ENCODE measurements around the gene TRIM14.
A peak's percentile ranks its signal among the peaks of the same experiment; 100 is the strongest.
"Not testable (repeated sequence)": the region's sequence is repeated elsewhere in the genome, so short reads cannot be mapped to it uniquely, and the experiment has no call there.

The TRIM14 gene

DNA sequence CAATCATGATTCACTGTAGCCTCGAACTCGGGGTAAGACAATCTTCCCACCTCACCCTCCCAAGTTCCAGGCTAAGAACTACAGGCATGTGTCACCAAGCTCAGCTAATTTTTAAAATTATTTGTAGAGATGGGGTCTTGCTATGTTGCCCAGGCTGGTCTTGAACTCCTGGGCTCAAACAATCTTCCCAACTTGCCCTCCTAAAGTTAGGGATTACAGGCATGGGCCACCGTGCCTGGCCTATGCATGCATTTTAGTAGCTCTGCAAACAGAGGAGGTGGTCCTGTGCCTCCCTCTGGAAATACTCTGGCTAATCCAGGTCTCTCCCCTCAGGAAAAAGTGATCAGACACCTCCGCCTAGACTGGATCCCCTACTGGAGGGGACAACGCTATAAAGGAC lies 21.5 kb upstream of the TRIM14 start:
- DNase-seq, result no peak

DNA sequence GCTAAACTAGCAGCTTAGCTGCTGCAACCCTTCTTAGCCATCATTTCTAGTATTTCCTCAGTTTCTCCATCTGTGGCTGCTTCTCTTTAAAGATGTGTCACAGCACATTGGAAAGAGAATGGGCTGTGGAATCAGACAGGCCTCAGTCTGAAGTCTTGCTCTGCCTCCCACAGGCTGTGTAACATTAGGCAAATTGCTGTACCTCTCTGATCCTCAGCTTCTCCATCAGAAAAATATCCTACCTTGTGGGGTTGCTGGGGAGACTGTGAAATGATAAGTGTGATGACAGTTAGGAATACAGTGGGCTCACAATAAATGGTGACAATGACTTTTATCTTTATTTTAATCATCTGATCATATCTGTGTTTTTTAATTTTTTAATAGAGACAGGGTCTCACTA lies 17.5 kb upstream of the TRIM14 start:
- no peak for DNase-seq

GRCh38 chr9:98135938-98136337 lies 16.9 kb upstream of the TRIM14 start:
- no peak for DNase-seq

DNA sequence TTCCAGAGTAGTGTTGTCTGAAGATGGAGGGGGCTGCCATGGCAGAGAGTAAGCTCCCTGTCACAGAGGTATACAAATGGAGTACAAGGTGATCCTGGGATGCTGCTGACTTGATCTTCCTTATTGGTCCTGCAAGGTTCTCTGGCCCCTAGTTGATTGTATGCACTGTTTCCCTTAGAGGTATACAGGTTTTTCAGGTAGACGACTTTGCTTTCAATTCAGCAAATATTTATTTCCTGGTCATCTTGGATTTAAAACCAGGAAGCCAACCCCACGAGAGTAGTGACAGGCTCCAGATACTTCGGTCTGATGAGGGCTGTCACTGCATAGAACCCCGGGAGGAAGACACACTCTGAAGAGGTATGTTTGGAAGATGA lies 16.5 kb upstream of the TRIM14 start:
- no peak for DNase-seq

GRCh38 chr9:98134702-98135557 lies 15.9 kb upstream of the TRIM14 start:
- no peak for DNase-seq

DNA sequence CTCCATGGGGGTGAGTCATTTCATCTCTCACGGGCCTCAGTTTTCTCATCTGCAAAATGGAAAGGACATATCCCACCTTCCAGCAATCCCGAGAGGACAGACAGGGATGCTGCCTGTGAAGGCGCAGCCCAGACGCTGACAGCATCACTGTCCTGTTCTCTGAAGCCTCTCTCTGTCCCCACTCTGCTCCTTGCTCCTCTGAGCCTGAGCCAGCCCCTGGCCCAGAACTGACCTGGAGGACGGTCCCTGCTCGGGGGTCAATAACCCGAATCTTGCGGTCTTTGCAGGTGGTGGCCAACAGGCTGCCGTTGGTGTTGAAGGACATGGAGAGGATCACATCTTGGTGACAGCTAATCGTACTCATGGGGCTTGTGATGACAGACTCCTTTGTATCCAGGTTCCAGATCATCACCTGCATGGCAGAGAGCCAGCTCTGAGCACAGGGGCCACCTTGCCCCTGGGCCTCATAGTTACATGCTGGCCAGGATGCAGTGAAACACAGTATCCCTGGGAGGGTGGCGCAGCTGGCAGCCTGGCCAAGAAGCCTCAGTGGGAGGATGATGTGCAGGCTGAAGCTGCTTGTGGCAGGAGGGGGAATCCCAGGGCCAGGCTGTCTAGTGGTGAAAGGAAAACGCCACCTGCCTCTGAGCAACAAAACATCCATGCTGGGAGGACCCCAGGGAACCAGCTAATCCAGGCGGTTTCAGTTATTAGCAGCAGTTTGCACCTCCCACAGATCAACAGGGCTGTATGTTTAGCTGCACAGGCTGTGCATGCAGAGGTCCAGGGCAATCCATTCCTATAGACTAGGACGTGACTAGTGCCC lies 14.0 kb upstream of the TRIM14 start:
- no peak for DNase-seq

GRCh38 chr9:98132158-98132557 lies 13.1 kb upstream of the TRIM14 start:
- DNase-seq, result no peak

DNA sequence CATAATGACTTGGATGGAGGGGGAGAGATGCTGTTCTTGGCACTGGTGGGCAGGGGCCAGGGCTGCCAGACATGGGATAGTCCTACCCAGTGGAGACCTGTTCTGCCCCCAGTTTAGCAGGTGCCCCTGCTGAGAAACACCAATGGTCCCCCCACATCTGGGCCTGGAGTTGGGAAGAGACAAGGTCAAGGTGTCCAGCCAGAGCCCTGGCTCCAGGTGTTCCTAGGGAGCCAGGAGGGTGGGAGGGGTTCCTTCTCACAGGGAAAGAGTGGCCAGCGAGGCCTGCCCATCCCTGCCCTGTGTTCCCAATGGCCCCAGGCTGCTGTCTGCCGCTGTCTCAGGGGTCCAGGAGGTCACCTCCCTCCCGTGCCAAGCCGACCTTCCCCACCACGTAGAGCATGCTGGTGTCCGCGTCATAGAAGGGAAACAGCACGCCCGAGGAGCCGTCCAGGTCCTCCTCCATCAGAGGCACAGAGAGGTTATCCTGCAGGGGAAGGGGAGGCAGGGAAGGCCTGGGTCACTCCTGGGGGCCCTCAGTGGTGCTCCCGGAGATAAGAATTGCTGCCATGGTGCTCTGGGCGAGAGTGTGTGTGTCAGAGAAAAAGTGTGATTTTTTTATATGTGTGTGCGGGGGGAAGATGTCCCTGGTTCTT lies 11.7 kb upstream of the TRIM14 start:
- DNase-seq, result no peak

GRCh38 chr9:98130060-98130459 lies 11.0 kb upstream of the TRIM14 start:
- DNase-seq, result not testable (repeated sequence)

DNA sequence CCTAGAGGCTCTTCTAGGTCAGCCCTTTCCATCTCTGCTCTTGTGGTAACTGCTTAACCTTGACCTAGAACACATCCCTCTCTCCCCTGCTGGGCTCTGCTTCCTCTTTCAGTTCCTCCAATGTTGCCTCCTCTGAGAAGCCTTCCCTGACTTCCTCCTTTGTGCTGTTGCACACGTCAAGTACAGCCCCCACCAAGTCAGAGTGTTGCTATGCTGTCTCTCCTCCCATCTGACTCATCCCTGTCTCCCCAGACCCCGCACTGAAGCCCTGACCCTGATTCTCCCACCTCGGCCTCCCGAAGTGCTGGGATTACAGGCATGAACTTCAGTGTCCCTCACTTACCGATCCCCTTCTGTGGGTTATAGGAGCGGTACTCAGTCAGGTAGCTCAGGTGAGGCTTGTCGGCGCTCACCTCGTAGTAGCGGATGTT lies 10.4 kb upstream of the TRIM14 start:
- no peak for DNase-seq

DNA sequence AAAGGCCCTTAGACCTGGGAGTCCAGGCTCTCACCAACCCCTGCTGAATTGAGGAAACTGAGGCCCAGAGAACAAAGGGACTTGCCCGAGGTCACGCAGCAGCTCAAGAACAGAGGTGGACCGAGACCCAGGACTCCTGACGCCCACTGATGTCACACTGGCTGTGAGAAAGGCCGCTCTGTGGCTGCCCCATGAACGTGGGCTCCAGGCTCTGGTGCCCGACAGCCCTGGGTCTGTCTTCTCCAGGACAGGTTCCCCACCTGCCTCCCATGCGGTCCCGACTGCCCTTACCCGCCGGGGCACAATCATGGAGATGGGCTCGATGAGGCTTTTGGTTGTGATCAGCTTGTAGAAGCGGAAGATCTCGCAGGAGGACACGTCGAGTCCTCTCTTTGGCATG lies 9.3 kb upstream of the TRIM14 start:
- DNase-seq, result no peak

DNA sequence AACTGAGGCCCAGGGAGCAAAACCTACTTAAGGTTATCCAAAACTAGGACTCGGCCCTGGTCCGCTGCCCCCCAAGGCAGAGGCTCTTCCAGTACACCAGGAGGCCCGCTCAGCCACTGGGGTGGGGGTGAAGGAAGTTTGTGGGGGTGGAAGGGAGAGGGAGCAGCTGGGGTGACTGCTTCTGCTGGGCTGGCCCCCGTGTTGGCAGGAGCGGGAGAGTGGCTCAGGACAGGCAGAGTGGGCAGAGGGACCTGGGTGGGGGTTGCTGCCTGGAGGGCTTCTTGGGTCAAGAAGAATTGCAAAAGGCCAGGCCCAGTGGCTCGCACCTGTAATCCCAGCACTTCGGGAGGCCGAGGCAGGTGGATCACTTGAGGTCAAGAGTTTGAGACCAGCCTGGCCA lies 8.2 kb upstream of the TRIM14 start:
- no peak for DNase-seq

DNA sequence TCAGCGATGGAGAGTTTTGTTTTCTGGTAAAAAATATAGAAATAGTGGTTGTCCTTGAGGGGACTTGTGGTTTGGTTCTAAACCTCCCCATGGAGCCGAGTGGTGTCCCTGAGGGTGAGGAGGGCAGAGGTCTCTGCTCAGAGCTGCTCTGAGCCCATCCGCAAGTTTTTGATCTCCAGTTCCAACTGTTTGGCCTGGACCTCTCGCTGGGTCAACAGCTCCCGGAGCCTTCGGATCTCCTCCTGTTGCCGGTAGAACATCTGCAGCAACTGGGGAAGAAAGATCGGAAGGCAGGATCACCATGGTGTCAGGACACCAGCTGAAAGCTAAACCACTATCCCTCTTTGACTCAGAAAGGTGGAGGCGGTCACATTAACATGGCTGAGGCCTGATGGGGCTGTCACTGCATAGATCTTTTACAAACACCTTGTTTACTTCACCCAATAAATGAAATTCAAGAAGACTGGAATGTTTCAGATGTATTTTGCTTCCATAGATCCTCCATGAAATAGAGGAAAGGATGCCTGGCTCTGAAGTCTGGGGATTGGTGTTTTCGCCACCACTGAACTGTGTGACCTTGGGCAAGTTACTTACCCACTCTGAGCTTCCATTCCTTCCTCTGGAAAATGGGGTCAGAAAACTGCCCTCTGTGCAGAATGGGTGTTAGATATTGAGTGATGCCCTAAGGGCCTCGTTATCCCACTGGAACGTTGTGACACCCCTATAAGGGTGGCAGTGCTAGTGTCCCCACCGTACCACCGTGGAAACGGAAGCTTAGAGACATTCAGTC lies 5.8 kb upstream of the TRIM14 start:
- DNase-seq, result no peak

DNA sequence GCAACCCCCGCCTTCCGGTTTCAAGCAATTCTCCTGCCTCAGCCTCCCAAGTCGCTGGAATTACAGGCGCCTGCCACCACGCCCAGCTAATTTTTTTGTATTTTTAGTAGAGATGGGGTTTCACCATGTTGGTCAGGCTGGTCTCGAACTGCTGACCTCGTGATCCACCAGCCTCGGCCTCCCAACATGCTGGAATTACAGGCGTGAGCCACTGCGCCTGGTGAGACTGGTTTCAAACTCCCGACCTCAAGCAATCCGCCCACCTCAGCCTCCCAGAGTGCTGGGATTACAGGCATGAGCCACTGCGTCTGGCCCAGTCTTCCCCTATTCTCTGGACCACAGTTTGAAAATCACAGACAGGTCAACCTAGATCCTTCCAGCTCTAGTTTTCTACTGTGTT lies 5.1 kb upstream of the TRIM14 start:
- DNase-seq, result not testable (repeated sequence)

DNA sequence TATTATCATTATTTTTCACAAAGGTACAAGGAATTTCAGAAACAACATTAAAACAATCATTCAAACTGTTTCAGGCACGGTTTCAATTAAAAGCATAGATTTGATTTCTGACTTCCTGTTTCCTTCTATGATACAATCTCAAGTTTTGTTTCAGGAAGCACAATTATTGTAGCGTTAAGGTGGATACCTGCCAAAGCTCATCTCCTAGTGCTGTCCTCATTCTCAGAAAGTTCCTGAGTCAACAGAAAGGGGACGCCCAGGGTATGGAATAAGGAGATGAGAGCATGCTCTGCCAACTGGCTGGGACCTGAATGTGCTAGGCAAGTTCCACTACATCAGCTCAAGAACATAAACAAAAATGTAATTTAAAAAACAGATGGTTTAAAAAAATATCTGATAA lies 2.0 kb upstream of the TRIM14 start:
- no peak for DNase-seq

GRCh38 chr9:98120476-98120875 lies 1.5 kb upstream of the TRIM14 start:
- no peak for DNase-seq

- DNase-seq, result no peak
These were observed 910 bp downstream of the TRIM14 start for GRCh38 chr9:98117984-98118639.

DNA sequence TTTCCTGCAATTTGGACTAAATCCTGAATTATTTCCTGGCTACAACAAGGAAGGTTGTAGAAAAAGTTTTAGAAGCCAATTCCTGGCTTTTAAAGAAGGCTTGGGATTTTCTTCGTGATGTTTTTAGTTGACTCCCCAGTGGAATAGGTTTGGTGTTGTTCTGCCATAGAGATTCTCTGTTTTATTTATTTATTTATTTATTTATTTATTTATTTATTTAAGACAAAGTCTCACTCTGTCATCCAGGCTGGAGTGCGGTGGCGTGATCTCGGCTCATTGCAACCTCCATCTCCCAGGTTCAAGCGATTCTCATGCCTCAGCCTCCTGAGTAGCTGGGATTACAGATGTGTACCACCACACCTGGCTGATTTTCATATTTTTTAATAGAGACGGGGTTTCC lies 1.9 kb downstream of the TRIM14 start:
- DNase-seq, result not testable (repeated sequence)

GRCh38 chr9:98109052-98109451 lies 10.0 kb downstream of the TRIM14 start:
- DNase-seq, result no peak

- DNase-seq, result peak; percentile 33
These were observed 10.4 kb downstream of the TRIM14 start for GRCh38 chr9:98108531-98109031.

DNA sequence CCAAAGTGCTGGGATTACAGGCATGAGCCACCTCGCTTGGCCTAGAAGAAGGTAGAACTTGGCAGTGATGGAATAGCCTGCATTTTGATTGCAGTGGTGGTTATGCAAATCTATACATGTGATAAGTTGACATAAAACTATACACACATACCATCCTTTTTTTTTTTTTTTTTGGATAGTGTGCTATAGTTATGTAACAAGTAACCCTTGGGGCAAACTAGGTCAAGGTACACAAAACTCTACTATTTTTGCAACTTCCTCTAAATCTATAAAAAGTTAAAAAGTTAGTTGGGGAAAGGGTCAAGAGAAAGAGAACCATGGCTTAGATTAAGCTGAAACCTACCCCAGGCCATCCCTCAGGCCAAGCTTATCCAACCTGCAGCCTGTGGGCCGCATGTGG lies 11.1 kb downstream of the TRIM14 start:
- DNase-seq, result no peak

- no peak for DNase-seq
These were observed 14.0 kb downstream of the TRIM14 start for GRCh38 chr9:98105006-98105405.
